ENCODE data around the gene RBP3.

Gene RBP3

GRCh38 chr10:47311193-47311931 is 36.8 kb upstream of the RBP3 start:
- TF ChIP-seq CTCF (IDR thresholded peaks at IDR 0.05; ENCODE audit: low read depth, low read length), result no peak
- DNase-seq (ENCODE audit: extremely low read depth, low read depth), result no peak

- TF ChIP-seq CTCF (IDR thresholded peaks at IDR 0.05; ENCODE audit: low read depth, low read length), result peak; percentile 99
- DNase-seq (ENCODE audit: extremely low read depth, low read depth), result peak; percentile 35
These were observed 36.1 kb upstream of the RBP3 start for GRCh38 chr10:47311932-47312662.

- TF ChIP-seq CTCF (IDR thresholded peaks at IDR 0.05; ENCODE audit: low read depth, low read length), result no peak
- DNase-seq (ENCODE audit: extremely low read depth, low read depth), result no peak
These were observed 35.5 kb upstream of the RBP3 start for GRCh38 chr10:47312663-47312995.

- no peak for TF ChIP-seq CTCF (IDR thresholded peaks at IDR 0.05; ENCODE audit: low read depth, low read length)
- DNase-seq (ENCODE audit: extremely low read depth, low read depth), result no peak
These were observed 33.7 kb upstream of the RBP3 start for GRCh38 chr10:47314416-47314970.

- no peak for DNase-seq (ENCODE audit: extremely low read depth, low read depth)
These were observed 32.7 kb upstream of the RBP3 start for GRCh38 chr10:47315421-47315820.

GRCh38 chr10:47316131-47316530 is 32.0 kb upstream of the RBP3 start:
- TF ChIP-seq CTCF (IDR thresholded peaks at IDR 0.05; ENCODE audit: low read depth, low read length), result no peak
- DNase-seq (ENCODE audit: extremely low read depth, low read depth), result no peak

More at GRCh38 chr10:47315421-47315820, 32.7 kb upstream of the RBP3 start:
- no peak for TF ChIP-seq CTCF (IDR thresholded peaks at IDR 0.05; ENCODE audit: low read depth, low read length)

GRCh38 chr10:47317251-47317650 is 30.9 kb upstream of the RBP3 start:
- DNase-seq (ENCODE audit: extremely low read depth, low read depth), result no peak
- TF ChIP-seq CTCF (IDR thresholded peaks at IDR 0.05; ENCODE audit: low read depth, low read length), result no peak
